GM19397 (cell line): ENCODE data around the gene MYO18B.

ENCODE experiments used
- ATAC-seq: cut with Tn5 transposase; IDR thresholded peaks from one replicate; pipeline ENCODE4 v1.9.1; 2021; ENCODE audit warnings: mild to moderate bottlenecking, moderate library complexity; ENCODE audit not compliant: unreplicated experiment

MYO18B gene

DNA sequence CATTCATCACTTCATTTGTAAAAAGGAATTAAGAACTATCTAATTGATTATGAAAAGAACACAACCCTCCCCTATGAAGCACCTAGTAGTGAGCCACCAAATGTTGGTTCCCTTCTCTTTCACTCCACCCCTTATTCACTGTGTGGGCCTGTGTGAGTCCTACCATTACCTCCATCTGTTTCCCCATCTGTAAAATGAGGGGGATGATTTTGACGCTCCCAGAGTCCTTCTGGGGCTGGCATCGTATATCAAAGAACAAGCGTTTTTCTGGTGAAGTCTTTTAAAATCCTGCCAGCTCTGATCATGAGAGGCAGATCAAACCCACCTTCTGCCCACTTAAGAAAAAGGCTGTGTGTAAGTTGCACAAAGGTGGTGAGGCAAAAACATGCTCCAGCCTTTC is 330.6 kb downstream of the MYO18B start:
- ATAC-seq, result no peak

DNA sequence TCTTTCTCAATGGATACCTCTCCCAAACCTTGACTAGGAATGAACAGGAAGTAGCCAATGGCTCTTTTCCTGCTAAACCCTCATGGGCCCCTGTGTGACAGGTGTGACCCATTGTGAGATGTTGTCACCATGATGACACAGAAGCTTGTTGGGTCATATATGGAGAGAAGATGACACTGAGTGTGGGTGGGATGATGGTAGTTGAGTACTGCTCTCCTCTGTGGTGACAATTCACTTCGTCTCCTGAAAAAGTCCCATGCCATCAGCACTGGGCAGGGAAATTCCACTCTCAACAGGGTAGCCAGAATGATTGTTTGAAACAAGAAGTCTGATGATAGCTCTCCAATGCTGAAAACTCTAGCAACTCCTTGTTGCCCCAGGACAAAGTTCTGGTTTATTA is 333.3 kb downstream of the MYO18B start:
- no peak for ATAC-seq

DNA sequence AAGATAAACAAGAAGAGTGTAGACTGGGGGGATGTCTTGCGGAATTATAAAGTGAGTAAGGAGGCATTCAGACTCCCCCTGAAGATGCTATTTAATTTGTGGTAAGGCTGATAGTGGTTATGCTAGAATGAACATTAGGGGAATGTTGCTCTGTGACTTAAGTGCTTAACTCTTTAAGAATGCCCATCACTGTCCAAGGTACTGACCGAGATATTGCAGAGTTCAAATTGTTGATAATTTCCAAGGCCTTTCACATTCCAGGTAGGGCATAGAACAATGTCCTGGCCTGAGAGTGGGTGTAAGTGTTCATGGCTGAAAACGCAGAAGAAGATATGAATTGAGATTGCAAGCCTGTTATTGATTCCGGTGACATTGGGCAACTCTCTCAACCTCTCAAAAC is 337.0 kb downstream of the MYO18B start:
- no peak for ATAC-seq
